GM10248 (cell line): Measurements from ENCODE around the gene ASIC2.

Experiments
- CTCF ChIA-PET: fragments of 300-600 bp; sonication (Branson Sonifier 250); formaldehyde crosslinking; extraction: SDS; loops from one replicate; lab custom pipeline; 2021; ENCODE audit warnings: antibody characterized with exemption; lab: Yijun Ruan, JAX
- POLR2A ChIA-PET: fragments of 350-650 bp; sonication (Branson Sonifier 250); formaldehyde crosslinking; extraction: SDS; loops from one replicate; lab custom pipeline; 2020; ENCODE audit warnings: antibody characterized with exemption; lab: Yijun Ruan, JAX
- DNase-seq: peaks from one replicate; pipeline ENCODE4 v3.0.0; 2012; ENCODE audit errors: extremely low spot score
- TF ChIP-seq, protein P1 (sequence below): IDR thresholded peaks from 2 replicates; pipeline ENCODE4 v1.5.1; 2012; ENCODE audit warnings: mild to moderate bottlenecking, low read depth; ENCODE audit errors: extremely low read depth, missing control alignments, control extremely low read depth

Gene ASIC2

DNA sequence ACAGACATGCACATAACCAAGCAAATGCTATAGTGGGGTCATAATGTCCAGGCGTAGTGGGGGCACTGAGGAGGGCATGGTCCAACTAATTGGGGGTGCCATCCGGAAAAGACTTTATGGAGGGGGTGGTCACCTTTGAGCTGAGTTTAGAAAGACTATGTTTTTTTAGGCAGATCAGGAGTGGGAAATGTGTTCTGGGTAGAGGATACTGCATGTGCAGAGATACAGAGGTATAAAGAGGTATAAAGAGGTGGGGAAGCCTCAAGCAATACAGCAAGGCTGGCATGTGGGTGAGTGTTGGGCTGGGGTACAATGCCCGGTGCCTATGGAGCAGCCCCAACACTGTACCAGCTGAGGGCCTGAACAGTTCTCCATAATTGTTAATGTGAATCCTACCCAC lies 248.3 kb downstream of the ASIC2 start:
- no peak for DNase-seq
- TF ChIP-seq, protein P1, sequence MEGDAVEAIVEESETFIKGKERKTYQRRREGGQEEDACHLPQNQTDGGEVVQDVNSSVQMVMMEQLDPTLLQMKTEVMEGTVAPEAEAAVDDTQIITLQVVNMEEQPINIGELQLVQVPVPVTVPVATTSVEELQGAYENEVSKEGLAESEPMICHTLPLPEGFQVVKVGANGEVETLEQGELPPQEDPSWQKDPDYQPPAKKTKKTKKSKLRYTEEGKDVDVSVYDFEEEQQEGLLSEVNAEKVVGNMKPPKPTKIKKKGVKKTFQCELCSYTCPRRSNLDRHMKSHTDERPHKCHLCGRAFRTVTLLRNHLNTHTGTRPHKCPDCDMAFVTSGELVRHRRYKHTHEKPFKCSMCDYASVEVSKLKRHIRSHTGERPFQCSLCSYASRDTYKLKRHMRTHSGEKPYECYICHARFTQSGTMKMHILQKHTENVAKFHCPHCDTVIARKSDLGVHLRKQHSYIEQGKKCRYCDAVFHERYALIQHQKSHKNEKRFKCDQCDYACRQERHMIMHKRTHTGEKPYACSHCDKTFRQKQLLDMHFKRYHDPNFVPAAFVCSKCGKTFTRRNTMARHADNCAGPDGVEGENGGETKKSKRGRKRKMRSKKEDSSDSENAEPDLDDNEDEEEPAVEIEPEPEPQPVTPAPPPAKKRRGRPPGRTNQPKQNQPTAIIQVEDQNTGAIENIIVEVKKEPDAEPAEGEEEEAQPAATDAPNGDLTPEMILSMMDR: no peak
- ChIA-PET POLR2A (no interaction called here), CTCF (interaction anchor here (0.6 kb wide), 1 partner anchor 9 kb away, joined by 3 read pairs; no protein-coding TSS in a partner anchor)

DNA sequence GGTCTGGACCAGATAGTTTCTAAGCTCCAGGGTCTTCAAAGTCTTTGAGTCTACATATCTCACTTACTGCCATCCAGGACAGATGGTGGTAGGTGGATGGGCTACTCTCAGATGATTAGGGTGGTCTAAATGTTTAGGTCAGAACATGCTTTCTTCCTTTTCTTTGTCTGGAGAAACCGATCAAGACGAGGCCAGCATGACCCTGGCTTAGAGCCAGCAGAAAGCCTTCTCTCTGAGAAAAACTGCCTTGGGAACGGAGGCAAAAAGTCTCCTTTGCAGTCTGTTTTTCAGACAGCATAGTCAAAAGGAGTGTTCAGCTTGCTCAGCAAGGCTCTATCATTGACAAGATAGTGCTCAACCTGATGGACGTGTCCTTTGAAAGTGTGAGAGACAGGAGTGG lies 252.6 kb downstream of the ASIC2 start:
- TF ChIP-seq, protein P1: no peak
- POLR2A ChIA-PET: no interaction called here
- CTCF ChIA-PET: interaction anchor here (0.7 kb wide), 1 partner anchor 9 kb away, joined by 3 read pairs; no protein-coding TSS in a partner anchor
- DNase-seq: no peak

DNA sequence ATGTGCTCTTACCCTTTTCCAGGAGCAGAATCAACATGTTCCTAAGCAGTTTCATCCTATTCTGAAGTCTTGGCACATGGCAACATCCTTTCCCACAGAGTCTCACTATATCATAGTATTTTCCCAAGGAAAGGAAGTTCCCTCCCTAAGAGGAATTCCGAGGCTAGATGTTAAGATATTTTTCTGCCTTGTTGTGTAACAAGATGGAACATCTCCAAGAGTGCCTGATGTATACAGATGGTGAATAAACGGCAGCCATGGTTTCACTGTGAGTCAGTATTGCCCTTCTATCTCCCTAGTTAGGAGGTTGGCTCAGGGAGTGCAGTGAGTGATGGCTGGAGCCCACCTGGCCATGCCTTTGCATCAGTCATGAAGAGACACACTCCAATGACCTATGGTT lies 253.2 kb downstream of the ASIC2 start:
- ChIA-PET CTCF (interaction anchor here (0.7 kb wide), 1 partner anchor 10 kb away, joined by 3 read pairs; no protein-coding TSS in a partner anchor), POLR2A (no interaction called here)
- DNase-seq: no peak
- TF ChIP-seq, protein P1: no peak

DNA sequence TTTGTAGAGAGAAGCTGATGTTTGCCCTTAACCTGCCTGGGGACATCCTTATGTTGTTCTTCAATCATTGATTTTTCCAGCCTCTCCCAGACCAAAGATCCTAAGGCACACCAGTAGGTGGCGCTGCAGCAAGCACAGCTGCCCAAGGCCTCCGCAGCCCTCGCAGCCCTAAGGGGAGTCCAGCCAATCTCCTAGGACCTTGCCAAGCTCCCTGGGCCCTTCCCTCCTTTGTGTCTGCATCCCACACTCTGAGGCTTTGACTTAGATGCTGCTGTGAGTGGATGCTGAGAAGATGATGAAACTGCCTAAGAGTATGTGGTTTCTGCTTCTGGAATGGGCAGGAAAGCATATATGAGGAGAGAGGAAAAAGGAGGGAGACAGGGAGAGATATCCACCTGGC lies 254.4 kb downstream of the ASIC2 start:
- TF ChIP-seq, protein P1: peak; percentile 45
- DNase-seq: no peak

DNA sequence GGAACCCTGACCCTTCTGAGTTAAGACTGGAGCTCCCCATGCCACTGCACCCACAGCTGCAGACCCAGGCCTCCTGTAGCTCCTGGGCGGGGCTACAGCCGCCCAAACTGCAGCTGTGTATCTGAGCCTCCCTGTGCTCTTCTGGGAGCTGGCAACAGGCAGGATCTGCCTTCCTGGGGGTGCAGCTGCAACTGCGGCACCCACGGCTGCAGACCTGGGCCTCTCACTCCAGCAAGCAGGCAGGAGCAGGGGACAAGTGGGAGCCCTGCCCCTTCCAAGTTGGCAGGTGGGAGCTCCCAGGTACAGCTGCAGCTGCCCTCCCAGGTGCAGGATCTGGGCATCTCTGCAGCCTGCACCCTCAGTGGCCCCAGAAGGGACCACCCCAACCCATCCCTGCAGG lies 259.9 kb downstream of the ASIC2 start:
- ChIA-PET CTCF (interaction anchor here (1.2 to 1.3 kb wide), 2 partner anchors 16 to 35 kb away, joined by 3 to 5 read pairs; no protein-coding TSS in a partner anchor), POLR2A (no interaction called here)
- no peak for DNase-seq
- TF ChIP-seq, protein P1: no peak

More for the DNA sequence above, 254.4 kb downstream of the ASIC2 start:
- ChIA-PET CTCF (interaction anchor here (0.7 to 2.8 kb wide), 9 partner anchors 11 to 712 kb away, joined by 3 to 15 read pairs (median 4); no protein-coding TSS in a partner anchor), POLR2A (no interaction called here)

DNA sequence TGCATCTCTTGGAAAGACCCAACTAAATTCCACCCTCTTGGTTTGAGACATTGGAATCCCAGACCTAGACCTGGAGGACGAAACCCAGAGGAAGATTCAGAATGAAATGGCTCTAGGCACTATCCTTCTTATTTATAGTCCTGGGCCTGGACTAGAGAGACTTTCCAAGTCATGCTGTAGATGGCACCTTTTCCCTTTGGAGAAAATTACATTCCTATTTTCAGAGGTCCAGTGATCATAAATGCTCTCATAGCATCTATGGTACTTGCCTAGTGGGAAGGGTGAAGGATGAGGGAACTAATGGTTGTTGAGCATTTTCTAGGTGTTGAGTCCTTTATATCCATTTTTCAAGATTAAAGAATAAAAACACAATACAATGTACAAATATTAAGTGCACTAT lies 264.3 kb downstream of the ASIC2 start:
- ChIA-PET POLR2A (no interaction called here), CTCF (no interaction called here)
- DNase-seq: no peak
- TF ChIP-seq, protein P1: no peak
